ENCODE measurements around the gene WWOX. TPM values are rescaled to one million over a fixed set of nuclear protein-coding genes. Genes with fewer than 3 reads are reported as not detected.

Gene WWOX
- total and polyA plus RNA-seq, 2 donors (not counting 3 experiments of a cell fraction or from before 2014, with no cell fraction given), result 6.2 to 12.5 TPM

DNA sequence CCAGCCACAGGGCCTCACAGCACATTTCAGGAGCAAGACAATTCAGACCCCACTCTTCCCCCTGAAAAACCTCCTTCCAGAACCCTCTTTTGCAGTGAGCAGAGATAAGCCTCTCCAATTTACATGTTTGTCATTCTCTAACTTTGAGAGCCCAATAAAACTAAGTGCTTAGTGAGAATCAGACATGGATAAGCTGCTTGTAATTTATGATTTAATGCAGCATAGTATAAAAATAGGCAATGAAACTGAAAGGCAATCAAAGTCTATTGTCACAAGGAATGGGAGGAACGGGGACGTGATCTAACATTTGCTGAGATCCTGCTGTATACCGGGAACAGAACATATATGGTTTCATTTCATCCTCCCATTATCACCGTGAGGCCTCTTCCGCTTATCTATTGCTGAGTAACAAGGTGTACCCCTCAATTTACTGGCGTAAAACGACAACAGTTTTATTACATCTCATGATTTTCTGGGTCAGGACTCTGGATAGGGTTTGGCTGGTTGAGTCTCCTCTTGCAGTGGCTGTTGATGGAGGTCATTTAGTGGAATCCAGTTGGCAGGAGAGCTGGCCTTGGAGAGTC, 903.7 kb downstream of the WWOX start:
- no peak overlapping the region for H3K4me2 ChIP-seq (ENCODE audit: insufficient read depth, low read length)
- BruUV-seq (replicated peaks), result no TSS peak
- no peaks in the 10 kb centered on the region for H3K27me3 ChIP-seq (ENCODE audit: control insufficient read depth in 2 of 2, insufficient read depth in 2 of 2, low read length in 2 of 2)
- ChIA-PET CTCF (no interaction called here), POLR2A (no interaction called here)
- dilution Hi-C loops (cut with MboI; ENCODE audit: extremely low pct_ligation_motif_present, low sequenced_read_pairs) (no loop called here), intact Hi-C loops (cut with micrococcal nuclease) (no loop called here)
- FAIRE-seq (no peak), DNase-seq (ENCODE audit: low read depth, low spot score) (no peak)
- TF ChIP-seq, protein P1, sequence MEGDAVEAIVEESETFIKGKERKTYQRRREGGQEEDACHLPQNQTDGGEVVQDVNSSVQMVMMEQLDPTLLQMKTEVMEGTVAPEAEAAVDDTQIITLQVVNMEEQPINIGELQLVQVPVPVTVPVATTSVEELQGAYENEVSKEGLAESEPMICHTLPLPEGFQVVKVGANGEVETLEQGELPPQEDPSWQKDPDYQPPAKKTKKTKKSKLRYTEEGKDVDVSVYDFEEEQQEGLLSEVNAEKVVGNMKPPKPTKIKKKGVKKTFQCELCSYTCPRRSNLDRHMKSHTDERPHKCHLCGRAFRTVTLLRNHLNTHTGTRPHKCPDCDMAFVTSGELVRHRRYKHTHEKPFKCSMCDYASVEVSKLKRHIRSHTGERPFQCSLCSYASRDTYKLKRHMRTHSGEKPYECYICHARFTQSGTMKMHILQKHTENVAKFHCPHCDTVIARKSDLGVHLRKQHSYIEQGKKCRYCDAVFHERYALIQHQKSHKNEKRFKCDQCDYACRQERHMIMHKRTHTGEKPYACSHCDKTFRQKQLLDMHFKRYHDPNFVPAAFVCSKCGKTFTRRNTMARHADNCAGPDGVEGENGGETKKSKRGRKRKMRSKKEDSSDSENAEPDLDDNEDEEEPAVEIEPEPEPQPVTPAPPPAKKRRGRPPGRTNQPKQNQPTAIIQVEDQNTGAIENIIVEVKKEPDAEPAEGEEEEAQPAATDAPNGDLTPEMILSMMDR (IDR thresholded peaks at IDR 0.05; ENCODE audit: extremely low read depth in 1 of 2, insufficient read depth in 1 of 2, low read depth in 1 of 2, low read length in 2 of 2), result no peak
- TF ChIP-seq, protein P2, sequence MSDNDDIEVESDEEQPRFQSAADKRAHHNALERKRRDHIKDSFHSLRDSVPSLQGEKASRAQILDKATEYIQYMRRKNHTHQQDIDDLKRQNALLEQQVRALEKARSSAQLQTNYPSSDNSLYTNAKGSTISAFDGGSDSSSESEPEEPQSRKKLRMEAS (IDR thresholded peaks at IDR 0.05; ENCODE audit: insufficient read depth, insufficient read length), result no peak
- no peak overlapping the region for H3K27ac ChIP-seq (ENCODE audit: insufficient read depth, low read depth, low read length)
- H4K20me1 ChIP-seq (replicated peaks; ENCODE audit: control insufficient read depth, extremely low read depth, insufficient read depth, low read length), result no peaks in the 10 kb centered on the region
- no peak overlapping the region for H3K9ac ChIP-seq (replicated peaks; ENCODE audit: extremely low read depth, insufficient read depth, low read length)
- no peaks in the 10 kb centered on the region for H3K36me3 ChIP-seq (ENCODE audit: control insufficient read depth in 2 of 2, extremely low read depth in 1 of 2, insufficient read depth in 2 of 2, low read length in 2 of 2)
- H3K9me1 ChIP-seq (replicated peaks; ENCODE audit: control insufficient read depth, extremely low read depth, insufficient read depth, low read length), result no peaks in the 10 kb centered on the region
- H2AFZ ChIP-seq (ENCODE audit: low read depth, low read length), result no peak overlapping the region
- H3K4me1 ChIP-seq (ENCODE audit: control insufficient read depth, extremely low read depth, insufficient read depth, low read length), result no peaks in the 10 kb centered on the region
- H3K4me3 ChIP-seq (replicated peaks in 1 of 3; ENCODE audit: insufficient read depth in 1 of 3, low read depth in 1 of 3, low read length in 3 of 3), result no peak overlapping the region
- no peaks in the 10 kb centered on the region for H3K79me2 ChIP-seq (ENCODE audit: control insufficient read depth, insufficient read depth, low read length)
- peaks cover 4% of the 10 kb centered on the region for H3K9me3 ChIP-seq (replicated peaks; ENCODE audit: control insufficient read depth, insufficient read depth, low read length)

DNA sequence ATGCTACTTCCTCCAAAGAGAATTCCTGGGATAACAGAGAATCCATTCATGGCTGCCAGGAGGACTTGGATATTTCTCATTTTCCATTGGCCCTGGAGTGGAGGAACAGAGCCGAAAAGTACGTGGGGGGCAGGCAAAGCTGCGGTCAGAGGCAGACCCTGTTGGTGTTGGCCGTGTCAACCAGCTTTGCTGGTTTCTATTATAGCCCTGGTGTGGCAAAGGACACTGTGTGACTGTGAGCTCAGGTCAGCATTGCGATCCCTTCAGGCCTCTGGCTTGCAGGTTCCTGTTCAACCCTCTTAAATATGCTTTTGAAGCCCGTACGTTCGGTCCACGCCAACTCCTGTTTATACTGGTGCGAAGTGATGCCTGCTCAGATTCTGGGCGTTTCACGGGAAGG, 904.9 kb downstream of the WWOX start:
- no peak for TF ChIP-seq POLR2AphosphoS5 (IDR thresholded peaks at IDR 0.05; ENCODE audit: insufficient read depth, low read depth, low read length)
- TF ChIP-seq MYC (IDR thresholded peaks at IDR 0.05; ENCODE audit: low read depth, low read length), result no peak
- no peak for TF ChIP-seq FOS (IDR thresholded peaks at IDR 0.05; ENCODE audit: borderline replicate concordance, insufficient read depth, low read length)
- TF ChIP-seq, protein P1 (IDR thresholded peaks at IDR 0.05; ENCODE audit: extremely low read depth in 1 of 2, insufficient read depth in 1 of 2, low read depth in 1 of 2, low read length in 2 of 2), result no peak
- TF ChIP-seq, protein P2 (IDR thresholded peaks at IDR 0.05; ENCODE audit: insufficient read depth, insufficient read length), result no peak
- TF ChIP-seq JUN (IDR thresholded peaks at IDR 0.05; ENCODE audit: borderline replicate concordance, insufficient read depth, insufficient read length, low read depth), result no peak
- TF ChIP-seq EZH2 (IDR thresholded peaks at IDR 0.05; ENCODE audit: borderline replicate concordance, low read depth, low read length, severe bottlenecking), result no peak
- TF ChIP-seq GATA2 (IDR thresholded peaks at IDR 0.05; ENCODE audit: insufficient read depth, insufficient read length, low read depth, low read length), result no peak
- no peak for TF ChIP-seq POLR2A (IDR thresholded peaks at IDR 0.05; ENCODE audit: low read depth, low read length)
- H3K79me2 ChIP-seq (ENCODE audit: control insufficient read depth, insufficient read depth, low read length), result no peaks in the 10 kb centered on the region
- H3K9me1 ChIP-seq (replicated peaks; ENCODE audit: control insufficient read depth, extremely low read depth, insufficient read depth, low read length), result no peaks in the 10 kb centered on the region
- H3K9me3 ChIP-seq (replicated peaks; ENCODE audit: control insufficient read depth, insufficient read depth, low read length), result peaks cover 4% of the 10 kb centered on the region
- BruUV-seq (replicated peaks), result no TSS peak
- H3K4me2 ChIP-seq (ENCODE audit: insufficient read depth, low read length), result no peak overlapping the region
- H2AFZ ChIP-seq (ENCODE audit: low read depth, low read length), result no peak overlapping the region
- DNase-seq (ENCODE audit: low read depth, low spot score) (no peak), FAIRE-seq (no peak)
- no peaks in the 10 kb centered on the region for H4K20me1 ChIP-seq (replicated peaks; ENCODE audit: control insufficient read depth, extremely low read depth, insufficient read depth, low read length)
- dilution Hi-C loops (cut with MboI; ENCODE audit: extremely low pct_ligation_motif_present, low sequenced_read_pairs) (no loop called here), intact Hi-C loops (cut with micrococcal nuclease) (no loop called here)
- H3K4me3 ChIP-seq (replicated peaks in 1 of 3; ENCODE audit: insufficient read depth in 1 of 3, low read depth in 1 of 3, low read length in 3 of 3), result no peak overlapping the region
- ChIA-PET CTCF (no interaction called here), POLR2A (no interaction called here)
- H3K4me1 ChIP-seq (ENCODE audit: control insufficient read depth, extremely low read depth, insufficient read depth, low read length), result no peaks in the 10 kb centered on the region
- H3K36me3 ChIP-seq (ENCODE audit: control insufficient read depth in 2 of 2, extremely low read depth in 1 of 2, insufficient read depth in 2 of 2, low read length in 2 of 2), result no peaks in the 10 kb centered on the region
- H3K9ac ChIP-seq (replicated peaks; ENCODE audit: extremely low read depth, insufficient read depth, low read length), result no peak overlapping the region
- no peak overlapping the region for H3K27ac ChIP-seq (ENCODE audit: insufficient read depth, low read depth, low read length)
- no peaks in the 10 kb centered on the region for H3K27me3 ChIP-seq (ENCODE audit: control insufficient read depth in 2 of 2, insufficient read depth in 2 of 2, low read length in 2 of 2)
